HG02981 (cell line): ENCODE results near the gene YARS2.
"Not testable (repeated sequence)": the region's sequence is repeated elsewhere in the genome, so short reads cannot be mapped to it uniquely, and the experiment has no call there.

Experiments
- ATAC-seq: cut with Tn5 transposase; IDR thresholded peaks from one replicate; pipeline ENCODE4 v1.9.1; 2021; ENCODE audit warnings: mild to moderate bottlenecking, moderate library complexity; ENCODE audit not compliant: unreplicated experiment

YARS2 gene

GRCh38 chr12:32754111-32754510 lies 1.6 kb downstream of the YARS2 start:
- ATAC-seq = no peak

DNA sequence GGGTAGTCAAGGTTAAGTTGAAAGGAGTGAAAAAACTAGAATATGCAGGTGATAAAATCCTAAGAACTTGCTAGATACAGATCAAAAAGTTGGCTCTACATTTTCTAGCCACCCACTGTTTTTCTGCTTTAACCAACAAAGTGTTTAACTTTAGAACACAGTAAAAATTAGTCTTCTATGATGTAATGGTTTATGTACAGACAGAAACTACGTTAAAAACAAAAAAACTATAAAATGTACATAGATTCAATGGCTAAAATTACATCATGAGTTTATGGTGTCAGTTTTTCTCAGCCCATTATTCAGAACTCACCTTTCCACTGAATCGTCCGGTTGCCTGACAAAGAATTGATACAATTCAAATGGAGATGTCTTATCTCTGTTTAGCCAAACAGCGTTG lies 2.1 kb downstream of the YARS2 start:
- ATAC-seq = no peak

DNA sequence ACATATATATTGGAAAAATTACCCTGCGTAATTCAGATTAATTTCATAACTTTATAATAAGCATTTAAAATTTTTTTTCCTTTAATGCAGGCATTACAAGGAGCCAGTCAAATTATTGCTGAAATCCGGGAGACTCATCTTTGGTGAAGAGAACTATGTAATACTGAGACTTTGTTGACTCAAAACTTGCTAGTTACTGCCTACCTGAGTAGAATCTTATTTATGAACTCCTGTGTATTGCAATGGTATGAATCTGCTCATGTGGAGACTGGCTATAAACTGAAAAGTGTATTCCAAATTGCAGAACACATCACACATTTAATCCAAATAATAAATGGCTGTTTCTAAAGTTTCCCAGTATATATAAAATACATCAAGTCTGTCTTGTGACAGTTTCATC lies 12.4 kb downstream of the YARS2 start:
- ATAC-seq = no peak

DNA sequence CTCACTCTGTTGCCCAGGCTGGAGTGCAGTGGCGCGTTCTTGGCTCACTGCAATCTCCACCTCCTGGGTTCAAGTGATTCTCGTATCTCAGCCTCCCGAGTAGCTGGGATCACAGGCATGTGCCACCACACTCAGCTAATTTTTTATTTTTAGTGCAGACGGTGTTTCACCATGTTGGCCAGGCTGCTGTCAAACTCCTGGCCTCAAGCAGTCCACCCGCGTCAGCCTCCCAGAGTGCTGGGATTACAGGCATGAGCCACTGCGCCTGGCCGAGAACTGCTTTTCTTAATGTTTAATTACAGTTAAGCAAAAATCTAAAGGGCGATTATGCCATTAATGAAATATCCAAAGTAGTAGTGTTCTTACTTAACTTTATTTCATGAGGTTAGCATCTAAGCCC lies 13.6 kb downstream of the YARS2 start:
- no peak for ATAC-seq

DNA sequence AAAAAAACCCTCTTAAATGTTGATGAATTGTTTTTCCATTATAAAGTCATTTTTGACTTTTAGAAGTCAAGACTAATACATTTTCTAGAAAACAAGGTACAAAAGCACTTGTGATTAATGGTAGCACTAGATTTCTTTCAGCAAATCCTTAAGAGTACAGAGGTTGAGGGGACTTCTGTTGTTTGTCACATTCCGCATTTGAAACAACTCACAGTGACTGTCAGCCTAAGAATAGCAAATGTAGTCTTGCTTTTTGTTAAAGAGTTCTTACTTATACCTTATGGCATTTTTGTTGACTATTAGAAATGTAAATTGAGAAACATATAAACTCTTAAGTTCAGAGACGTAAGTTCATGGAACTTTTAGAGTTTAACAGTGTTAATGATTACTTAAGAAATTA lies 16.4 kb downstream of the YARS2 start:
- ATAC-seq = no peak

DNA sequence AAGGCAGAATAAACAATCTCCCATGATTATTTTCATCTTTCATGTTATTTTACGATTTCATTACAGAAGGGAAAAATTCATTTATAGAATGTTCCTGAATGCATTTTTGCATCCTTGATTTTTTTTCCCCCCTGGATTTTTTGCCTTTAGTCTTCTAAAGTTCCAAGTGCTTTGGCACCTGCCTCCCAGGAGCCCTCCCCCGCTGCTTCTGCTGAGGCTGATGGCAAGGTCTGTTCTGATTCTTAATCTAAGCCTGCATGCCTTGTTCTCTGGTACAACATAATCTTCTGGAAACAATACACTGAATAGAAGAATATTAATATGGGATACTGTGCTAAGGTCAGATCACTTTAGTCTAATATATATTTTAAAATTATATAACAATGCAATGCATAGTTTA lies 18.0 kb downstream of the YARS2 start:
- ATAC-seq = no peak

GRCh38 chr12:32736445-32736844 lies 19.3 kb downstream of the YARS2 start:
- no peak for ATAC-seq

DNA sequence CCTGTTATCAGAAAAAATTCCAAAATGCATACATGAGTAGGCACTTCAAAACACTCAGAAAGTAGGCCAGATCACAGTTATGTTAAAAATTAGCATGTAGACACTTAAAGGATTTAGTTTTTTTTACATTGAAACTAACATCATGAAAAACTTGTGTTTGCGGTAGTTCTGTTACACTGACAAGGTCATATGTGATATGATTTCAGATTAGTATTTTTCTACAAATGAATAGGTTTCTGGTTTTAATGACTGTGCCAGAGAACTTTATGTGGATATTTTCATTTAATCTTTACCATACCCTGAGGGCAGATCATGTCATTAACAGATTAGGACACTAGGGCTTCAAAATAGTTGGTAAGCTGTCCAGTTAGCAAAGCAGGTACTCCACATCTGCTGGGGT lies 20.7 kb downstream of the YARS2 start:
- ATAC-seq = no peak

DNA sequence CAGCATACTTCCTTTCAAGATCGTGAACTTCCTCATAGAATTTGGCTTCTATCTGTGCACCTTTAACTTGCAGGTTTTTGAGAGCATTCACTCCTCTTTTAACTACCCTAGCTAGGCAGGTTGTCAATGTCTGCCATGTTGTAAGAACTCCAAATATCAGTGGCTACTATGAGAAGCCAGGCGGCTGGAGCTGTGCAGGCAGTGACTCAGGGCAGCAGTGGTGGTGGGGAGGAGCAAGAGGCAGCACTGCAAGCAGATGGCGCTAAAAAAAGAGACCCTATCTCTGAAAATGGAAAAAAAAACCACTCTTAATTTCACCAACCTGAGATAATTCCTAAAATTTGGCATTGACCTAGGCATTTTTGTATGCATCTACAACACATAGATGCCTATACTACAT lies 28.5 kb downstream of the YARS2 start:
- ATAC-seq = no peak

GRCh38 chr12:32726286-32726685 lies 29.4 kb downstream of the YARS2 start:
- ATAC-seq = no peak

- ATAC-seq = not testable (repeated sequence)
Observed at GRCh38 chr12:32725308-32725707, 30.4 kb downstream of the YARS2 start.

DNA sequence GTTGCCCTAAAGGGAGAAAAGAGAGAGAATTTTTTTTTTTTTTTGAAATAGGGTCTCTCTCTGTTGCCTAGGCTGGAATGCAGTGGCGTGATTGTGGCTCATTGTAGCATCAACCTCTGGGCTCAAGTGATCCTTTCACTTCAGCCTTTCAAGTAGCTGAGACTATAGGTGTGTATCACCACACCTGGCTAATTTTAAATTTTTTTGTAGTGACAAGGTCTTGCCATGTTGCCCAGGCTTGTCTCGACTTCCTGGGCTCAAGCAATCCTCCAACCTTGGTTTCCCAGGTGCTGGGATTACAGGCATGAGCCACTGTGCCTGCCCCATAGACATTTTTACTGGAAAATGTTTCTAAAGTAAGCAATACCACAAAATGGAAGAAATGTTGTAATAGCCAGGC lies 36.8 kb downstream of the YARS2 start:
- ATAC-seq = no peak

- no peak for ATAC-seq
Observed at GRCh38 chr12:32714772-32715171, 40.9 kb downstream of the YARS2 start.

- no peak for ATAC-seq
Observed at GRCh38 chr12:32708926-32709325, 46.8 kb downstream of the YARS2 start.

DNA sequence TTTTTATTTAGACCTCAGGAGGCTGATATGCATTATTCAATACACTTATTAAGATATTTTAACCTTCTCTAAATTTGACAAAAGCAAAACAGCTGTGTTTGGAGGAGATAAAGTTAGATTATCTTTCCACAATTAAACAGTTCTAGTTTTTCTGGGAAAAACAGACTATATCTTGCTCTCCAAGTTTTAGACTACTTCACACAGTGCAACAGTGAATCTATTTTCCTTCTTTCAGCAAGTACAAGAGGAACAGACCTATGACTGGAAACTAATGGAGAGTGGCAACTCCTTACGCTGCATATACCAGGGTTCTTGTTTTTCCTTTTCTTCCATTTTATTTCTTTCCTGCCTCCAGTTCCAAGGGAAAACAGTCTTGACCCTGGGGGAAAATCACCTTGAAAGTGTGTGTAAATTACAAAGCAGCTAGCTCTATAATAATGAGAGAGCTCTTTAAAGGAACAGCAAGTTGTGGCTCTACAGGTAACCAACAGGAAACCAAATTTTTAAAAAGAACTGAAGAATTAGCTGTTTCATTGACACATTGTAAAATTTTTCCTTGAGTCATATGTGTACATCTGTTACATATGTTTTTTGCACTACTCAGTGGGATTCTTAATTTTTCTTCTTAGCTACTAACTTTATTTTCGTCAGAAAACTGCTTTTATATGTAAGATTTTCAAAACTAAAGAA lies 49.2 kb downstream of the YARS2 start:
- no peak for ATAC-seq

DNA sequence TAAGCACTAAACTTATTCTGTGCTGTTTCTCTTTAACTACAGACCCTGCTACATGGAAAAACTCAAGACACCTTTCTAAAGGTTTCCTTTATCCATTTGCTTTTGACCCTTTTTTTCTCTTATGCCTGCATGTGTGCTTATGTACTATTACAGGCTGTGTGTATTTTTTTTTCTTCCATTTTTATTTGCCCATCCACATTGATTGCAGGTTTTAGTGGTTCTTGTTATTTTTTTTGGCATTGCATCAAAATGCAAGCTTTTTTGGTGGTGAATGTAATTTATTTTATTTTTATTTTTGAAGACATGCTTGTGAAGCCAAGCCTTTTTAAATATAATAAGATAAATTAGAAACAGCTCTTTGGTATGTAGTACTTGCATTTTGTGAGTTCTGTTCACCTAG lies 49.9 kb downstream of the YARS2 start:
- no peak for ATAC-seq

GRCh38 chr12:32702946-32703345 lies 52.8 kb downstream of the YARS2 start:
- ATAC-seq = no peak

GRCh38 chr12:32702473-32702872 lies 53.2 kb downstream of the YARS2 start:
- no peak for ATAC-seq

DNA sequence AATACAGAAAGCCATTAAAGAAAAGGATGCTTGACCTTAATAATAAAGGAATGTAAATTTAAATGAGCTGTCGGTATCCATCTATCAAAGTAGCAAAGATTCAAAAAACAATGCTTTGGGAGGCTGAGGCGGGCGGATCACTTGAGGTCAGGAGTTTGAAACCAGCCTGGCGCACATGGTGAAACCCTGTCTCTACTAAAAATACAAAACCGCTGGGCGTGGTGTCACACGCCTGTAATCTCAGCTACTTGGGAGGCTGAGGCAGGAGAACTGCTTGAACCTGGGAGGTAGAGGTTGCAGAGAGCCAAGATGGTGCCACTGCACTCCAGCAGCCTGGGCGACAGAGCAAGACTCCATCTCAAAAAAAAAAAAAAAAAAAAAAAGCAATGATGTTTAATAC lies 56.3 kb downstream of the YARS2 start:
- ATAC-seq = not testable (repeated sequence)

DNA sequence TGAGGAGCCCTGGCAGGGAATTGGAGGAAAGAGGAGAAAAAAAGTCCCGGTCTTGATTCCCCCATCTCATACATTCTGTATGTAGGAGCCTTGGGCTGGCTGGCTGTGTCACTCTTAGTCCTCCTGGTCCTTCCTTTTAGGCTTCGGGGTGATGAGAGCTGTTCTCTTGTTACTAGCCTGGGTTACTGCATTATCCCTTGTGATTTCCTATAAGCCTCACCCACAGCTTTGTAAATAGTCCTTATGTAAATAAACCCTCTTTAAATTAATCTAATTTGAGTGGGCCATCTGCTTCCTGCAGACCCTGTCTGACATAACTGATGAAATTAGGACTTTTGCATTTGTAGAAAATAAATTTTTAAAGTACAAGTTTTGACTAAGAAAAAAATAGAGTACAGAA lies 57.4 kb downstream of the YARS2 start:
- ATAC-seq = no peak

DNA sequence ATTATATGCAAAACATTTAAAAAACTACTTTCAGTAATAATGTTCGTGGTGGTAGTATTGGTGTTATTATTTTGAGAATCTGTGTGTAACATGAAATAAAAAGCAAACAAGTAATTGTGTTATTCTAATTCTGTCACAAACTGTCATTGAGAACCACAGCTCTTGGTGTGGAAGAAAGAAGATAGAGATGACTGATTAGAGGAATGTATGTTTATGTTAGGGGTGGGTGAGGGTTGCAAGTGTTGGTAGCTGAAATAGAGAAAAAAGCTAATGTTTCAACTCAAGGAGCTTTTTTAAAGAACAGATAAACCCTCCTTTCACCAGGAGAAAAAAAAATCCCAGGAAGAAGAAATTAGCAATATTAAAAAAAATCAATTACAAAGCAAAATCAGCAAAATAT lies 58.3 kb downstream of the YARS2 start:
- ATAC-seq = no peak
